ENCODE data around the gene DEPDC7.
"Not testable (repeated sequence)": the region's sequence is repeated elsewhere in the genome, so short reads cannot be mapped to it uniquely, and the experiment has no call there.

DEPDC7 gene
- 0.49 to 4.4 (median 1.3) reads per million in 3 experiments for total RNA-seq

DNA sequence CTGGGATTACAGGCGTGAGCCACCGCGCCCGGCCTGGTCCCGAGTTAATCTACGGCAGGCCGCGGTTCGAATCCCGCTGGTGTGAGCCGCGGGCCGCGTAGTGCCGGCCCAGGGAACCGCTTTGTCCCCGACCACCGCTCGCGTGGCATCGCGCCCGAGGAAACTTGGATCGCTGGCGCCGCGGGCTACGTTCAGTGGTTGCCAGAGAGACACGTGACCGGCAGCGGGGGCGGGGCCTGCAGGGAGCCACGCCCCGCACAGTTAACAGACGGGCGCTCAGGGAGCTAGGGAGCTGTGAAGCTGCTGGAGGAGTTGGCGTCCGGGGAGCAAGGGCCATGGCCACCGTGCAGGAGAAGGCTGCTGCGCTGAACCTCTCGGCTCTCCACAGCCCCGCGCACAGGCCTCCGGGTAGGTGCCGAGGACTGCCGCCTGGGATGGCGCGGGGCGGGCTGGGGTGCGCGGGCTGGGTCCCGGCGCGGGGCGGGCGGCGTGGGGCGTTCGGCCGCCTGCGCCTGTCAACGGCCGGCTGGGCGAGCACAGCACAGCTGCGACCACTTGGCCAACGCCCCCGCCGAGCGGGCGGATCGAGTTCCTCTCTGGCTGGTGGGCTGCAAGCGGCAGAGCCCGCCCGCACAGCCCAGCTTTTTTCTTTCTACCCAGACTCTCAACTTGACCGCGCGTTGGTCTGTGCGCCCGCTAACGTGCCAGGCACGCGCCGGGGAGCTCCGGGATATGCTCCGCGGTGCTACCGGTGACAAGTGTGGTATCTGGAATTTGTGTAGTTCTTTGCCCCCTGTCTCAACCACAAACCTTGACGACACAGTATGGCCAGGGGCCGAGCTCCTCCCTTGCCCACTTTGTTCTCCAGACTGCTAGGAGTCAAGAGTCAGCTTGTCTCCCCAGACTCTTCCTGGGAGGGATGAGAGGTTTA, at the start of gene DEPDC7:
Gene DEPDC7 (plus strand): TSS at position 258 of the 931 bp plus-strand sequence. CDS start 78 bp downstream, at position 336.
- DNase-seq = peak; percentile 63

DNA sequence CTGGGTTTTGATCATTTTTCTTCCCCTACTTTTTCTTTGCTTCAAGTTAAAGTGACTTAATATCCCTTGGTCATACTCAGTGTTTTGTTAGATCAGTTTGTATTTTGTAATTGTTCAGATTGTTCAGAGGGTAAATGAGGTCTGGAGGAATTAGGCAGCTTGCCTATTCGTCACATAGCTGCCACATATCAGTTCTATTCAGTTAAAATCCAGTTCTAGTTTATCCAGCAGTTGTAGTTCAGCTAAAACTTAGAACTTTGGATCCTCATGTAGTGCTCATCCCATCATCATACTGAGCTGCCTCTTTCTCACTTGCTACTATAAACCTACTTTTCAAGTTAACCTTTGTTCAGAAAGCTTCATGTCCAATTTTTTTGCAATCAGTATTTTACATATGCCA, 47.1 kb upstream of the DEPDC7 start:
- DNase-seq = no peak

DNA sequence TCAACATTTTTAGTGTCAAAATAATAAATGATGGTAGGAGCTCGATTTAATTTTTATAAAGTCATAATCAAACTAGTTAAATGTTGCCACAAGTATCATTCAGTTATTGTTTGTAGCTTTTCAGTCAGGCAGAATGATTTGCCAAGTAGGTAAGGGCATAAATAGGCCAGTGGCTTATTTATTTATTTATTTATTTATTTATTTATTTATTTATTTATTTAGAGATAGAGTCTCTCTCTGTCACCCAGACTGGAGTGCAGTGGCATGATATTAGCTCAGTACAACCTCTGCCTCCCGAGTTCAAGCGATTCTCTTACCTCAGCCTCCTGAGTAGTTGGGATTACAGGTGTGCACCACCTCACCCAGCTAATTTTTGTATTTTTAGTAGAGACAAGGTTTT, 43.4 kb upstream of the DEPDC7 start:
- DNase-seq = not testable (repeated sequence)

DNA sequence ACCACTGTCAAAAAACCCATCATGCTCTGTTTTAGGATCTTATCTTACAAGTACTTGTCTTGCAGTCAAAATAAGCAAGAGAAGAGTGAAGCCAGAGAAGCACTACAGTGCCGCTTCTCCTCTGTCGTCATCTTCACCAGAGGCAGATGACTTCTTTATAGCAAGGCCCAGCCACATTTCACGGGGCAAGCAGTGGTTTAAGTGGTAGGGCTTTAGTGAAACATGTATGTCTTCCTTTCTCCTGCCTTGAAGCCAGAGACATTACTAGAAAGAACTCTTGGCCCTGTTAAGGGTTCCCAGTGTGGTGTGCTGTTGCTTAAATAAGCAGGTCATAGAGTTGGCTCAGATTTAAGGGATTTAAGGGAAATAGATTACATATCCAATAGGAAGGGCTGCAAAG, 42.9 kb upstream of the DEPDC7 start:
- DNase-seq = no peak

DNA sequence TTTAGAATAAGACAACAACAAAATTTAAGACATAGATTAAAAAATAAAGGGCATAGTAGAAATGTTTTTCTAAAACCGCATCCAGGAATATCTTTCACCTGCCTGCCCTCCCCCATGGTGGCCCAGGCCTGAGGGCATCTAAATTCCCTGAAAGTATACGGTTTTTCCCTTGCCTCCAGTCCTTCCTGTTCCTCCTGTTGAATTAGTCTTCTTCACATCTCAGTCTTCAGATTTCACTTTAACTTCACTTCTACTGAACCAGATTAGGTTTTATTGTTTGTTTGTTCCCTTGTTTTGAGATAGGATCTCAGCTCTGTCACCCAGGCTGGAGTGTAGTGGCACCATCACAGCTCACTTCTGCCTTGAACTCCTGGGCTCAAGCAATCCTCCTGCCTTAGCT, 33.1 kb upstream of the DEPDC7 start:
- no peak for DNase-seq

DNA sequence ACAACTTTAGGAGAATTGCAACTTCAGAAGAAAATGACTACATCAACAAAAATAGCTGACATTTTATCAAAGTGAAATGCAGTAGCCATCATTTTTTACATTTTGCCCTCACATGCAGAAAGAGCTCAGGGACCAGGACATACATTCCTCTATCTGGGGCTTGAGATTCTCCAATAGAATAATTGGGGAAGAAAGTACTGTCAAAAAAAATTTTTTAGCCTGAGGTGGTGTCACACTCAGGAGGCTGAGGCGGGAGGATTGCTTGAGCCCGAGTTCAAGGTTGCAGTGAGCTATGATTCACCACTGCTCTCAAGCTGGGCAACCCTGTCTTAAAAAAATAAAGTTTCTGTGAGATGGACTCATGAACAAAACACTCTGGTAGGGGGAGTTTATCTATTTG, 32.2 kb upstream of the DEPDC7 start:
- DNase-seq = no peak

DNA sequence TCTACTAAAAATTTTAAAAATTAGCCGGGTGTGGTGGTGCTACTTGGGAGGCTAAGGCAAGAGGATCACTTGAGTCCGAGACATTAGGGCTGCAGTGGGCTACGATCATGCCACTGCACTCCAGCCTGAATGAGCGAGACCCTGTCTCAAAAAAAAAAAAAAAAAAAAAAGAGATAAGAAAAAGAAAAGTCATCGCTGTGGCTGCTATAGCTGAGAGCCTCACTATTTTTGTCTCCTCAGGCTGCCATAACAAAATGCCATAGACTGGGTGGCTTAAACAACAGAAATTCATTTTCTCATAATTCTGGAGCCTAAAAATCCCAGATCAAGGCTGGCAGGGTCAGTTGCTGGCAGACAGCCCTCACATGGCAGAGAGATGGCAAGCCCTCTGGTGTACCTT, 30.1 kb upstream of the DEPDC7 start:
- no peak for DNase-seq

DNA sequence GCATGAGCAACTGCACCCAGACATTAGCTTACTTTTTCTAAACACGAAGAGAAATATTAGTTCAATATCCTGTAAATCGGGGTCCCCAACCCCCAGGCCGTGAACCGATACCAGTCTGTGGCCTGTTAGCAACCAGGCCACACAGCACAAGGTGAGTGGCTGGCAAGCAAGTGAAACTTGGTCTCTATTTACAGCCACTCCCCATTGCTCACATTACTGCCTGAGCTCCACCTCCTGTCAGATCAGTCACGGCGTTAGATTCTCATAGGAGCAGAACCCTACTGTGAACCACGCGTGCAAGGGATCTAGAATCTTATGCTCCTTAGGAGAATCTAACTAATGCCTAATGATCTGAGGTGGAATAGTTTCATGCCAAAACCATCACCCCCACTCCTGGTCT, 27.8 kb upstream of the DEPDC7 start:
- DNase-seq = no peak

DNA sequence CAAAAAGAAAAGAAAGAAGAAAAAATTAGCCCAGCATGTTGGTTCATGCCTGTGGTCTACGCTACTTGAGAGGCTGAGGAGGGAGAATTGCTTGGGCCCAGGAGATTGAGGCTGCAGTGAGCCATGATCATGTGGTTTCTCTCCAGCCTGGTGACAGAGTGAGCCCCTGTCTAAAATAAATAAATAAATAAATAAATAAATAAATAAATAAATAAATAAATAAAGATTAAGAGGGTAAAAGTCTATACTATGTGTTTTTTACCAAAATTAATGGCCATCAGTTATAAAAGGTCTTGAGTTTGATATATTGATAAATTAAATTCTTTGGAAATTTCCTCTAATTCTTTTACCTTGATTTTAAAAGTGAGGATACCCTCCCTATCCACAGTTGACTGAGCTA, 25.2 kb upstream of the DEPDC7 start:
- DNase-seq = no peak

DNA sequence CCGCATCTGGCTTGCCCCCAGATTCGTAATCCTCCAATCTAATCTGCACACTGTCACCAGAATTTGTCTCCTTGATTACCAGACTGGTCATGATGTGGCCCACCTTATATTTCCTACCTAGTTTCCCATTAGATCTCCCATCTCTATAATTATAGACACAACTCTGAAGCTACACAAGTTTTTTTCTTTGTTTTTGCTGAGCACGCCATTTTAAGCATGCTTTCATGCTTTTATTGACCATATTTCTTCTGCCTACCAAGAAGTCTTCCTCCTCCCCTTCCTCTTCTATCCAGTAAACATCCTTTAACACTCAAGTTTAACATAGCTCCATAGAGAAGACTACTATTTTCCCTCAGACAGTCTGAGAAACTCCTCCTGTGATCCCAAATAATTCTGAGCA, 24.3 kb upstream of the DEPDC7 start:
- DNase-seq = no peak

DNA sequence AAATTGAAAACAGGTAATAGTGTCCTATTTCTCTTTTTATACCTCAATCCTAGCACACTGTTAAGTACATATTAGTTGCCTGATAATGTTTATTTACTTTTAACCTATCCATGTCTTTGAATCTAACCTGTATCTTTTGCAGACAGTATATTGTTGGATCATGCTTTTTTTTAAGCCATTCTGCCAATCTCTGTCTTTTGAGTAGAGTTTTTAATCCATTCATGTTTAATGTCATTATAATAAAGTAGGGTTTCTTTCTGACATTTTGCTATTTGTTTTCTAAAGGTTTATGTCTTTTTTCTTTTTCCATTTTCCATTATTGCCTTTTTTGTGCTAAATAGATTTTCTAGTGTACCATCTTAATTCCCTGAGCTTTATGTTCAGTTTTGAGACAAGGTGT, 23.8 kb upstream of the DEPDC7 start:
- no peak for DNase-seq

DNA sequence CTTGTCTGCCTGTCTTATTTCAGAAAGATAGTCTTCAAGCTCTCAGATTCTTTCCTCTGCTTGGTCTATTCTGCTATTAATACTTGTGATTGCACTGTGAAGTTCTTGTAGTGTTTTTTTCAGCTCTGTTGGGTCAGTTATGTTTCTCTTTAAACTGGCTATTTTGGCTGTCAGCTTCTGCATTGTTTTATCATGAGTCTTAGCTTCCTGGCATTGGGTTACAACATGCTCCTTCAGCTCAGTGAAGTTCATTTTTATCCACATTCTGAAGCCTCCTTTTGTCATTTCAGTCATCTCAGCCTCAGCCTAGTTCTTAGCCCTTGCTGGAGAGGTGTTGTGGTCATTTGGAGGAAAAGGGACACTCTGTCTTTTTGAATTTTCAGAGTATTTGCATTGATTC, 15.5 kb upstream of the DEPDC7 start:
- no peak for DNase-seq

DNA sequence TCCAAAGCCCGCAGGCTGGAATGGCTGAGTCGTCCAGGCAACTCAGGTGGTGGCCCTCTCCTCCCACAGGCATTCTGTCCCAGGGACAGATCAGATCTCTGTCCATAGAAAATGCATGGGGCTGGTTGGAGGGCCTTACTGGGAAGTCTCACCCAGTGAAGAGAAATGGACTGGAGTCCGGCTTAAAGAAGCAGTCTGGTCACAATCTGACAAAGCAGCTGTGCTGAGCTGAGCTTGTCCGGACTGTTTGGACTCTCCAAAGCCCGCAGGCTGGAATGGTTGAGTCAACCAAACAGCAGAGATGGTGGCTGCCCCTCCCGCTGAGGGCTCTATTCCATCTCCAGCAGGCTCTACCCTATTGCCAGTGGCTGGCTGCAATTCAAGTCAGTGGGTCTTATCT, 14.4 kb upstream of the DEPDC7 start:
- no peak for DNase-seq

DNA sequence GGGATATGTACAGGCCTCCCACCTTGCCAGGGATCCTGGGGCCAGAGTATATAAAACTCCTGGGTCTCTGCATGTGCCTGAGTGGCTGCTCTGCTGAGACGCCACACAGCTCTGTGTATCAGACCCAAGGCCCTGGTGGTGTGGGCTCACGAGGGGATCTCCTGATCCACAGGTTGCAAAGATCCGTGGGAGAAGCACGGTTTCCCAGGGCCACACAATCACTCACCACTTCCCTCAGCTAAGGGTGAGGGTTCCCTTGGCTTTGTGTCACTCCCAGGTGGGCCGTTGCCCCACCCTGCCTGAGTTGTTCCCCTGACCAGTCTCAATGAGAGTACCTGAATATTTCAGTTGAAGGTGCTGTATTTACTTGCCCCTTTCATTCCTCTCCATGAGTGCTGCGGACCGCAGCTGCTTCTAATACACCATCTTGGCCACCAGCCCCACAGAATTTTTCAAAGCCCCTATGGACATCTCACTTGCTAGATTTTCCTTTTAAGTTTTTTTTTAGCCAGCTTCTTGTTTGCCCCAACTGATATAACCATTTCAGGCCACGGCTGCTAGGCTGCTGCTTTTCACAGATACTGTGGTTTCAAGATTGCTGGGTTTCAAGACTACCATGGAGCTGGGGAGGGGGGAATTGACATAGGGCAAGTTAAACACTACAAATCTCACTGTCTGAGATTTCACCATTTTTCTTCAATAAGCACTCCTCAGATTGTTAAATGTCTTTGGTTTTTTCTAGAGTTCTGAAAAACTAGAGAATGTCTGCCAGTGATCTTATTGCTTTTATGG, 13.7 kb upstream of the DEPDC7 start:
- no peak for DNase-seq

DNA sequence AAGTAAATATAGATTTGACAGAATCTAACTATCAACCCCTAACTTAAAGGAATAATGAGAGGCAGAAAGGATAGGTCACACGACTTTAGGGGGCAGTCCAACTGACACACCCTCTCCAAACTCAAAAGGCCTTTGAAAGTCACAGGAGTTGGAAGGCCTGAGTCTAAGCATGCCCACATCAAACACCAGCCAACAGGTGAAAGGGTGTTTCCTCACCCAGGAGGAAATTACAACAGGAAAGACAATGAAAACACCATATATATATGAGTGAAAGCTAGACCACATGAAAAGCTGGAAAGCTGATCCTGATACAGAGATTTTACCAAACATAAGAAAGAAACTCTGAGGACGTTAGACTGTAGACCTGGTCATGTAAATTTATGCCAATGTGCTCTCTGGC, 10.5 kb upstream of the DEPDC7 start:
- peak; percentile 67 for DNase-seq

DNA sequence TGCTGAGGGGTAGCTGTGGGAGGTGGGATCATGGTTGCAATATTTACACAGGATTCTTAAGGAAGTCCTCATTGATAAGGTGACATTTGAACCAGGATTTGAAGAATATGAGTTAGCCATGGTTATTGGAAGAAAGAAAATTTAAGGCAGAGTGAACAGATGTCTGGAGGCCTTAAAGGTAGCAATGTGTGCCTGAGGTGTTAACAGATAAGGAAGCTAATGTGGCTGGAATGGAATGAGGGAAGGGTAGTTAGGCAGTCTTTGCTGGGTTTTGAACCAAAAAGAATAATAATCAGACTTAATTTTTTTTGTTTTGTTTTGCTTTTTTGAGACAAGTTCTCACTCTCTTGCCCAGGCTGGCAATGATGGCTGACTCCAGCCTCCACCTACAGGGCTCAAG, 9.7 kb upstream of the DEPDC7 start:
- DNase-seq = no peak

DNA sequence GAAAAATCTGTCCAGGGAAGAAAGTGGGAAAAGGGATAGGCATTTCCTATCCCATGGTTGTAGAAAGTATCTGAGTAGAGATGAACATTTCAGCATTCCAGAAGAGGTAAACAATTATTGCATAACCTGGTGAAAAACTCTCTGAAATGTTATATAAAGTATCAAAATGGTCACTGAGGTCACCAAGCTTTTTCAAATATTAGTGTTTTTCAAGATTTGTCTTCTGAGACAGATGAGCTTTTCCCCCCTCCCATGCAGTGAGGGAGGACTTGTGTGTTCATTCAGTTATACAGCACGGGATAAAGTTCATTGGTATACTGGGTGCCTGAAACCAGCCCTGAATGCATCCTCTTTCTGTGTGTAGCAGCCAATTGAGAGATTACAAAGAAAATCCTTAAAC, 1.9 kb upstream of the DEPDC7 start:
- no peak for DNase-seq

DNA sequence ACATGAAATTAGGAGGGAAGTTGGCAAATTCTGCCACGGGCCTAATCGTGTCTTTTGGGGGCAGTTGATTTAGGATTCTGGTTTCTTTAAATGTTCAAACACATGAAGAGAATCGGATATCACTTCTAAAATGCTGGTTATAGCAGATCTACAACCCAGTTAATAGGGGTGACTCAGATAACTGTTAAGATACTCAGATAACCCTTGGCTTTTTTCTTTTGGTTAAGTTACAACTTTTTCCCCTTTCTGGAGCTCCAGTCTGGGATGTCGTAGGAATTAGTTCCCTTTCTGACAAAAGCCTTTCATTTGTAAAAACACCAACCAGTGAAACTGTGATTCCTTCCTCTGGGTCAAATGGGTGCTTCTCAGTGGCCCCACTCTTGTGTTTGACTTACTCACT, 976 bp downstream of the DEPDC7 start:
- DNase-seq = no peak

DNA sequence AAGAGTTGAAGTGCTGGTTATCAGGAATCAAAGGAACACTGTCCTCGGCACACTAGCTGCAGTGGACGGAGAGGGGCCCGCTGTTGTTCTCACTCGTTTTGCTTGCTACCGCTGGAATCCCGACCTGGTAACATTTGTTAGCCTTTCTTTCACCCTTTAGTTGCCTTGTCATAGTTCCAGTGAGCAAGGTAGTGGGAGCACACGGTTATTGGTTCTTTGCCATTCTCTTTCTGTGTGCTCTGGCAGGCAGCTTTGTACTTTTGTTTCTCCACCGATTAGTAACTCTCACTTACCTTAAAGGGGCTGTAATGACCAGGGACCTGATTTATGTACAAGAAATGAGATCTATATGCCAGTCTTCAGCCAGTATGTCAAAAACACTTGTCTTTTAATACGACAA, 1.8 kb downstream of the DEPDC7 start:
- no peak for DNase-seq

DNA sequence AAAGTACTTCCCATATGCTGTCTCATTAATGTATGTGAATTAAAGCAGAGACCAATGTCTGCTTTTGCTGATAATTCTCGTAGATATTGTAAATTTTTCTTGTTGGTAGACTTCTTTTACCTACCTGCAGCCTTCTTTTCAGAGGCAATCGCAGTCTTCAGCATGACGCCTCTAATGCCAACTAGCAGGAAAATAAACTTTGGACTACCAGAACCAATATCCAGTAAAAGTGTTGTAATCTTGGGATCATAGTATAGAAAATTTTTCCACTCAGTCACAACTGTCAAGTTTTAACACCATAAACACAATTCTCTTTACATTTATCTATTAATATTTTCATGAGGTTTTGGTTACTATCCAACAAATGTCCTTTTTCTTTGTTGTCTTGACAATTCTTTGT, 2.3 kb downstream of the DEPDC7 start:
- no peak for DNase-seq

DNA sequence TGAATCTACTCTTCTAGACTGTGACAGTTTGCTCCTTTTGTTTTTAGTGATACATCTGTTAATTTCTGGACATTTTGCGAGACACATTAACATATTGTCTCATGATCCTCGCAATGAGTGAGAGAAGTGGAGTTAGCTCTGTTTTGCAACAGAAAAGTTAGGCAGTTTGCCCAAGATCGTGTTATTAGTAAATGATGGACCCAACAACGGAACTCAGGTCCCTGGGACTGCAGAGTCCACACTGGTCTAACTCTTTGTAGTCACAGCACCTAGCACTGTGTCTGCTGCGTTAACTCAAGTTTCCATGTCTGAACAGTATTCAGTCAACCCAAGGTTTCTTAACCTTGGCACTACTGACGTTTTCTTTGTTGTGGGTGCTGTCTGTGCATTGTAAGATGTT, 3.2 kb downstream of the DEPDC7 start:
- no peak for DNase-seq

DNA sequence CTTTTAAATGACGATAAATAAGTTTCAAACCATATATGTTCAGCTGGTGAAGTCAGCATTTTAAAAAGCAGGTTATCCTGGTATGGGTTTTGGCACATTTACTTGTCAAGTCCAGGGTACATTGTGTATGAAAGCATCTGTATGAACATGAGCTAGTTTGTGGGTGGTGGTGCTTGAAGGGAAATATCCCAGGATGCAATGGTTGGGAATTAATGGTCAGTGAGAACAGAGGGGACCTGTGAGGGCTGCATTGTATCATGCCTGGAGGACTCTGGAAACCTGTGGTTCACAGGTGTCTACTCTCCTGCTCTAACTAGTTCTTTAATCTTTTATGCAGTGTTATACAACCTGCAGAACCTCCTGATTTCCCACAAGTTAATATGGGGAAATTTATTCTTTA, 5.8 kb downstream of the DEPDC7 start:
- DNase-seq = no peak

DNA sequence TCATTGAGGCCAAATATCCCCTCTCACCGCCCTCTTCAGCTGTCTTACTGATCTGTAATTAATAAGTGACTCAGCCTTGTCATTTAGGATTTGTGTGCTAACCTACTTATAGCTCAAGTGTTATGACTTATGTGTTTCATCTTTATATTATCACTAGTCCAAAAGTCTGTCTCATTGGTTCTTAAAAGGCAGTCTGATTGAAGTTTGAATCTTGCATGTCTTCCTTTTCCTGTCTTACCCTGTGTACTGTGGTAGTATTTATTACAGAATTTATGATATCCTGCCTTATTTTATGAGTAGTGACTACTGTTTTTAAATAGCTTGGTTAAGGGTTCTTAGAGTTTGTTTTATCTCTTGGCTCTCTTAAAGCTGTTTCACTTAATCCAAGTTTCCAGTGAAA, 6.3 kb downstream of the DEPDC7 start:
- DNase-seq = no peak

DNA sequence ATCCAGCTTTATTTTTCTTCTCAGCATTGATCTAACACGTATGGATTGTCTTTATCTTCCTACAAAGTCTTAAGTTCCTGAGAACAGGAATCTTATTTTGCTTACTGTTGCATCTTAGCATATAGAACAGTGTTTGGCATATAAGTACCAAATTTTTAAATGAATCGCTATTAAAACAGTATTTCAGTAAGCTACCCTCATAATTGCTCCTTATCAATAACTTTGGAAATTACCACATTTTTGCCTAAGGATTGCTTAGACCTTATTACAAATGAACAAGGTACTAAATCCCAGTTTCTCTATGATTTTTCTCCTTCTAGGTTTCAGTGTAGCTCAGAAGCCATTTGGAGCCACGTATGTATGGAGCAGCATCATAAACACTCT, 9.7 kb downstream of the DEPDC7 start:
- DNase-seq = no peak
